Stimulated activated memory B cell treated with anti-CD40 and anti-IgM and Interleukin-4, amounts not matched to agents 10 μg/mL and 1 μg/mL and 100 μg/mL, for 72 hours (primary cell): ENCODE data around the gene MORN1.
"Not testable (repeated sequence)": the region's sequence is repeated elsewhere in the genome, so short reads cannot be mapped to it uniquely, and the experiment has no call there.

Experiments used
- ATAC-seq: fragments of 150-1000 bp; cut with Tn5 transposase; 2 replicates; pipeline ENCODE4 v1.10.0; 2021
- H3K27ac Mint-ChIP-seq: one replicate; pipeline ENCODE4 v1.8.0; 2022; ENCODE audit warnings: mild to moderate bottlenecking, mixed read lengths
- H3K27me3 Mint-ChIP-seq: one replicate; pipeline ENCODE4 v1.8.0; 2022; ENCODE audit warnings: mixed read lengths
- H3K36me3 Mint-ChIP-seq: one replicate; pipeline ENCODE4 v1.8.0; 2022; ENCODE audit warnings: mixed read lengths
- H3K4me1 Mint-ChIP-seq: one replicate; pipeline ENCODE4 v1.8.0; 2022; ENCODE audit warnings: mixed read lengths
- H3K4me3 Mint-ChIP-seq: one replicate; pipeline ENCODE4 v1.8.0; 2022; ENCODE audit warnings: mild to moderate bottlenecking, moderate library complexity, mixed read lengths
- H3K9me3 Mint-ChIP-seq: one replicate; pipeline ENCODE4 v1.8.0; 2022; ENCODE audit warnings: mixed read lengths

MORN1 gene

DNA sequence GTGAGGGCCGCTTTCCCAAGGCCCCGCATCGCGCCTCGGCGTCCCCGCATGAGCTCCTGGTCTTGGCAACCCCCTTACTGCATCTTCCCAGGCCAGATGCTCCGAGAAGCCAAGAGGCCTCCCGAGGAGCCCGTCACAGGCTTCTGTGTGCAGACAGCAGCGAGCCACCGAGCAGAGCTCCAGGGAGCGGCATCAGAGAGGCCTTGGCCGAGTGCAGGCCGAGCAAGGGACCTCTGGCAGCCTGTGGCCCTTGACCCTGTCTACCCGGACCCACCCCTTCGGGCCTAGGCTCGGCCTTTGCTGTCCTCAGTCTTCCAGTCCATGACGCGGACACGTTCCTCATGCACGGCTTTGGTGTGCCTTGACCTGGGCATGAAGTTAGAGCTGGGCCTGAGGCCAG lies 63.5 kb downstream of the MORN1 start:
- Mint-ChIP-seq H3K27ac (no peak overlapping the region), H3K4me1 (peaks cover 11% of the 10 kb centered on the region), H3K27me3 (peaks cover 7% of the 10 kb centered on the region), H3K9me3 (peaks cover 4% of the 10 kb centered on the region), H3K4me3 (no peak overlapping the region), H3K36me3 (no peaks in the 10 kb centered on the region)
- ATAC-seq = no peak

DNA sequence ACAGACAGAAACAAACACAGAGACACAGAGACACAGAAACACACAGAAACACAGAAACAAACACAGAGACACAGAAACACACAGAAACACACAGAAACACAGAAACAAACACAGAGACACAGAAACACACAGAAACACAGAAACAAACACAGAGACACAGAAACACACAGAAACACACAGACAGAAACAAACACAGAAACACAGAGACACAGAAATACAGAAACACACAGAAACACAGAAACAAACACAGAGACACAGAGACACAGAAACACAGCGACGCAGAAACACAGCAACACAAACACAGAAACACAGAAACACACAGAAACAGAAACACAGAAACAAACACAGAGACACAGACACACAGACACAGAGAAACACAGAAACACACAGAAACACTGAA lies 64.2 kb downstream of the MORN1 start:
- Mint-ChIP-seq H3K27ac (peak overlapping the region; percentile 2), H3K4me1 (peaks cover 11% of the 10 kb centered on the region)
- ATAC-seq, H3K27me3 Mint-ChIP-seq, H3K9me3 Mint-ChIP-seq, H3K4me3 Mint-ChIP-seq, H3K36me3 Mint-ChIP-seq: not testable (repeated sequence)

DNA sequence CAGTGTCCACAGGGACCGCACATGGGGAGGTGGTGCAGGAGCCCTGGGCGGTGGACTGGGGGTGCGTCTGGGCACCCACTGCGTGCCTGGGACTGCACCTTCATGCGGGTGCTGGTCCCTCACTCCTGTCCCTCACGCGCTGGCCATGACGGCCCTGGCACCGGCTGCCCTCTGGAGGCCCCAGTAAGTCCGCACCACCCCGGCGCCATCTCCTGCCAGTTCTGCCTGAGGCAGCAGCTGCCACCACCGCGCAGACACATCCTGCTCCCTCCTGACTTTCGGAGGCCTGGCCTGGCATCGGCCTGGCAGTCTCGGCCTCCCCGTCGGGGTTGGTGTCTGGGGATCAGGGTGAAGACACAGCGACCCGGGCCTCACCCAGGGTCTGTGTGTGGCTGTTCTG lies 64.8 kb downstream of the MORN1 start:
- H3K36me3 Mint-ChIP-seq = no peaks in the 10 kb centered on the region
- peaks cover 4% of the 10 kb centered on the region for H3K9me3 Mint-ChIP-seq
- H3K4me1 Mint-ChIP-seq = peaks cover 11% of the 10 kb centered on the region
- H3K27me3 Mint-ChIP-seq = peaks cover 5% of the 10 kb centered on the region
- H3K27ac Mint-ChIP-seq = peak overlapping the region; percentile 2
- H3K4me3 Mint-ChIP-seq = no peak overlapping the region
- no peak for ATAC-seq

DNA sequence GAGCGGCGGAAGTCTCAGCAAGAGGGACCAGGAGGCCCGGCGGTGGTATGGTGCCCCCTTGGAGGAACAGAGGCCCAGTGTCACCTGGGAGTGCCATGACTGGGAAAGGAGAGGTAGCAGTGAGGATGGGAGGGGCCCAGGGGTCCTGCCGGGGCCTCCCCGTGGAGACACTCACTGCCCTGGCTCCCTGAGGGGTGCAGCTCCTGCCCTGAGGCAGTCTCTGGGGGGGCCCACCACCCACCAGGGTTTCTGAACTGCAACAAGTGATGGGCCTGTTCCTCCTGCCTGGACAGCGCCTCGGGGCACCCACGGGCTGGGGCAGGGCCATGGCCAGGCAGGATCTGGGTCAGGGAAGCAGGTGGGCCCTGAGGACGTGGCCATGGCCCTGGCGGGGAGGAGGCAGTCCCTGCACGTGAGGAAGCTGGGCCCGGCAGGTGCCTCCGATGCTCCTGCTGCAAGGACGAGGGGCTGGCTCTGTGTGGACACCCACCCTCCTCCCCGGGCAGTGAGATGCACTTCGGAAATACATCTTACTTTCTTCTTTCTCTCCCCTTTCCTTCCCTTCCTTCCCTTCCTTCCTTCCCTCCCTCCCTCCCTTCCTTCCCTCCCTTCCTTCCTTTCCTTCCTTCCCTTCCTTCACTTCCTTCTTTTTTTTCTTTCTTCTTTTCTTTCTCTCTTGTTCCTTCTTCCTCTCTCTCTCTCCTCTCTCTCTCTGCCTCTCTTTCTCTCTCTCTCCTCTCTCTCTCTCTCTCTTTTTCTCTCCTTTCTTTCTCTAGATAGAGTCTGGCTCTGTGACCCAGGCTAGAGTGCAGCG lies 66.6 kb downstream of the MORN1 start:
- peak overlapping the region; percentile 70 for H3K27ac Mint-ChIP-seq
- no peaks in the 10 kb centered on the region for H3K36me3 Mint-ChIP-seq
- H3K4me1 Mint-ChIP-seq = peaks cover 11% of the 10 kb centered on the region
- peaks cover 4% of the 10 kb centered on the region for H3K9me3 Mint-ChIP-seq
- no peak overlapping the region for H3K4me3 Mint-ChIP-seq
- H3K27me3 Mint-ChIP-seq = peaks cover 11% of the 10 kb centered on the region
- no peak for ATAC-seq

DNA sequence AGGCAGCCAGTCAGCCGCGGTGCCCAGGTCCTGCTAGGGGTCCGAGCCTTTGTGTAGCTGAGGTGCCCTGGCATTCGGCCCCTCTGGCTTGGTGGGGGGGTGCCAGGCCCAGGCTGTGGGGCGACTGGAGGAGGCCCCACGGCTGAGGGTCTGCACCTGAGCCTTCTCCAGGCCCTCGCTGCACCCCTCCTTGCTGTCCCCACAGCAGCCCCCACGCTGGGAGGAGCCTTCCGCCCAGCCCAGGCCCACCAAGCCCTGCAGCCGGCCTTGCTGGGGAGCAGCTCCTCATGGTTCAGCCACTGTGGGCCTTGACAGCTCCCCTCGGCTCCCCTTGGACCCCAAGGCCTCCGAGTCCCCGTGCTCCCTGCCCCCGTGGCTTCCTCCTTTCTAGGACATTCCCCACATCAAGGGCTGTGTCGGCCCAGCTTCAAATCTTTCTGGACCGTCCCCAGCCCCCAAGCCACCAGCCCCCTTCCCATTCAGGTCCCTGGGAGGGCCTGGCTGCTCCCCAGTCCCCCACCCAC lies 67.8 kb downstream of the MORN1 start:
- H3K9me3 Mint-ChIP-seq = peaks cover 4% of the 10 kb centered on the region
- no peaks in the 10 kb centered on the region for H3K36me3 Mint-ChIP-seq
- H3K4me3 Mint-ChIP-seq = no peak overlapping the region
- H3K4me1 Mint-ChIP-seq = peaks cover 11% of the 10 kb centered on the region
- peaks cover 11% of the 10 kb centered on the region for H3K27me3 Mint-ChIP-seq
- H3K27ac Mint-ChIP-seq = no peak overlapping the region
- ATAC-seq = no peak

DNA sequence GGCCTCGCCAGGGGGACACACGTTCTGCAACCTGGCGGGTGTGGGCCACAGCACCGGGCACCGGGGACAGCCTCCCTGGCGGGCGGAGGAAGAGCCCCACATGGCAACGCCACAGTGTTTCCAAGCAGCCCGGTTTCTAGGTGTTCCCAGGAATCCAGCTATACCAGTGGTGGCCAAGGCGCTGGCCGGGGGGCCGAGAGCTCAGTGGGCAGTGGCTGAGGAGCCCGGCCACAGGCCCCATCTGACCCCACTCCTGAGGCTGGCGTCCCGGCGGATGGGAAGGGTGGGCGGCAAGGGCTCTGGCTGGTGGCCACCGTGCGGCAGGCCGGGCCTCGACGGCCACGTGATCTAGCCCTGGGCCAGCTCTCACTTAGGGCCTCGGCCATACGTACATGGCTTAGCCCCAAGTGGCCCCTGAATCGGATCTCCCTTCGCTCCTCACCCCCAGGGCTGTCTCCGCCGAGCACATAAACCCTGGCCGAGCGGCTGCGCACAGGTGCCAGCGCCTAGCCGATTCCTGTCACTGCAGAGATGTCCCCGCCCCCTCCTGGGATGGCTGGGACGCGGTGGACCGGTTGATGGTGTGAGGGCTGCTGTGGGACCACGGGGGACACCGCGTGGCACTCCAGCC lies 68.7 kb downstream of the MORN1 start:
- Mint-ChIP-seq H3K36me3 (no peaks in the 10 kb centered on the region), H3K9me3 (peaks cover 4% of the 10 kb centered on the region), H3K27ac (no peak overlapping the region), H3K27me3 (peaks cover 11% of the 10 kb centered on the region), H3K4me3 (no peak overlapping the region), H3K4me1 (peaks cover 11% of the 10 kb centered on the region)
- no peak for ATAC-seq

DNA sequence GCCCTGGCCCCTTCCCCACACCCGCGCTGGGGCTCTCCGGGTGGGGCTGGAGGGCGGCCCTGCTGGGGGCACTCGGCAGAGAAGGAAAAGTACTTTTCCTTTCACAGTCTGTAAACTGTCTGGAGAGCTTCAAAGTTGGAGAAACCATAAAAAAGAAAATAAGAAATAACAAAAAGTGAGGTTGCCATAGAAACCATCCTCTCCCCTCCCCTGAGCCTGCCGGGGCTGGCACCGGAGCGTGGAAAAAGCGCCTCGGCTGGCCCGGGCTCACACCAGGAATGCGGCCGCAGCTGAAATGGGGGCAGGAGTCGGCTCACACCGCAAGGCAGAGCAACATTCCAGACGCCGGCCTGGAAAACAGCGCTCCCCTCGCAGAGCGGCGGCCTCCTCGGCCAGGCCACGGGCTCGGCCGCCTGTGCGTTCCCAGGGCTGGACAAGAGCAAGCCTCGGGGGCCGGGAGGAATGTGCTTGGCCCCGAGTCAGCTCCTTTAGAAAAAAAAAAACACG lies 69.2 kb downstream of the MORN1 start:
- Mint-ChIP-seq H3K9me3 (peaks cover 4% of the 10 kb centered on the region), H3K4me1 (peaks cover 8% of the 10 kb centered on the region), H3K4me3 (no peak overlapping the region), H3K27me3 (peaks cover 11% of the 10 kb centered on the region), H3K36me3 (no peaks in the 10 kb centered on the region), H3K27ac (no peak overlapping the region)
- ATAC-seq = no peak

DNA sequence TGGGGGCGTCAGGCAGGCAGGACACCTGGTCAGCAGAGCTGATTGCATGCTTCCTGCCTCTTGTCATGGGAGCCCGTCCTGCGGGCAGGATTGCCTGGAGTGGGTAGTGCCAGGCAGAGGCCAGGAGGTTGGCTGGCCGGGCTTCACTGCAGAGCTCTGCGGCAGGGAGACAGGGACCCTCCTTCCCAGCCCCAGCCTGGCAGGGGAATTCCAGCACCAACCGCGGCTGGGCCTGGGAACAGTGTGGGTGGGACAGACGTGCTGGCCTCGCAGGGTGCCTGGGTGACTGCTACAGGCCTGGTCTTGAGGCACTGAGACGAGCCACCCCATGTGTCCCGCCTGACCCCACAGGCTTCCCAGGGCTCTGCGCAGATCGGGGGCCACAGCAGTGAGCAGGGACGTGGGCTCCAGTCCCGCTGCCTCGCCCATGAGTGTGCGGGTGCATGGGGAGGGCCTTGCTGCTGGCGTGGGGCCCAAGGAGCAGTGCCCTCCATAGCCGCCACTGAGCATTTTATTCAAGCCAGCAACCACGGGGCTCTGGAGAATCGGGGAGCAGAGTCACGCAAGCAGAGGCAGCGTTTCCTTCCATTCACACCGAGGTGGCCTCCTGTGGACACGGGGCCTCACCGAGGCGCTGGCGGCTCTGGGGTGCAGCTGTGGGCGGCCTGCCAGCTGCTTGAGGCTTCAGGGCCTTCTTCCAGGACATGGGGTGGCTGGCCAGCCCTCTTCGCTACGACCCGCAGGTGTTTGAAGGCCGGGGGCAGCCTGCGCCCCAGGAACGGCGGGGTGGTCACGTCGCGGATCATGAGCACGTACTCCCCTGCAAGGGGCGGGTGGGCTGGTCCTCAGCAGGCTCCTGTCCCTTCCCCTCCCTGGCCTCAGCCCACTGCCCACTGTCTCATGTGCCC lies 70.3 kb downstream of the MORN1 start:
- no peaks in the 10 kb centered on the region for H3K36me3 Mint-ChIP-seq
- H3K27ac Mint-ChIP-seq = no peak overlapping the region
- no peak overlapping the region for H3K4me3 Mint-ChIP-seq
- peaks cover 11% of the 10 kb centered on the region for H3K27me3 Mint-ChIP-seq
- ATAC-seq = no peak
- H3K9me3 Mint-ChIP-seq = peaks cover 4% of the 10 kb centered on the region
- H3K4me1 Mint-ChIP-seq = peaks cover 6% of the 10 kb centered on the region

DNA sequence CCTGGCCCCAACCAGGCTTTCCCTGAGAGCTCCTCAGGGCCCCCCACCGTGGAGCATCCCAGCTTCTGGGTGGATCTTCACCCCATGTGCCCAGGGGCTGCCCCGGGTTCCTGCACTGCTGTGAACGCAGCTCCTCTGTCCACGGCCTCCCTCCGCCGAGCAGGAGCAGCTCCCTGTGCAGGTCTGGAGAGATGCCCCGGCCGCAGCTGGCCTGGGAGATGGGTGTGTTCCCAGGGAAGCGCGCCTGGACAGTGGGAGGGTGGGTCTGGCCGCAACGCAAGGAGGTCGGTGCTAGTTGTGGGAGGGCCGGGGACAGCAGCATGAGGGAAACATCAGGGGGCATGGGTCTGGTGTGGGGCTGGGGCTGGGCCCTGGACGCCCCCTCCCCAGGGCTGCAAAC lies 71.3 kb downstream of the MORN1 start:
- Mint-ChIP-seq H3K36me3 (no peaks in the 10 kb centered on the region), H3K4me3 (no peak overlapping the region), H3K9me3 (peaks cover 1% of the 10 kb centered on the region), H3K27ac (no peak overlapping the region), H3K4me1 (peaks cover 9% of the 10 kb centered on the region), H3K27me3 (peaks cover 11% of the 10 kb centered on the region)
- no peak for ATAC-seq

DNA sequence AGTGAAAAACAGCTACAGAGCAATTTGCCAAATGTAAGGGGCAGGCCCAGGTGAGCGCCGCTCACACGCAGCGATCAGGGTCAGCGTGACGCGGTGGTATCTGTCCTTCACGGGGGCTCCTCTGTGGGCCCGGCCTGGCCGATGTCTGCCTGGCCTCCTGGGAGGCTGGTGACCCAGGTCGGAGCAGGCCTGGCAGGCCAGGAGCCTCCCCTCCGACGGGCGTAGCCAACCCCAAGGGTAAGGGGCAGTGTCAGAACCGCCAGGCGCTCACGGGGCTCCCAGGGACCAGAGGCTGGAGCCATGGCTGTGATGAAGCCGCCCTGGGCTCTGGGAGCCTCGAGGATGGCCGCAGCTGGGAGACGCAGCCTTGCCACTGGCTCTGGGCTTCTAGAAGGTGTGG lies 72.1 kb downstream of the MORN1 start:
- Mint-ChIP-seq H3K27ac (no peak overlapping the region), H3K4me1 (peaks cover 8% of the 10 kb centered on the region), H3K4me3 (no peak overlapping the region), H3K36me3 (no peaks in the 10 kb centered on the region), H3K9me3 (no peaks in the 10 kb centered on the region), H3K27me3 (peaks cover 11% of the 10 kb centered on the region)
- ATAC-seq = no peak

DNA sequence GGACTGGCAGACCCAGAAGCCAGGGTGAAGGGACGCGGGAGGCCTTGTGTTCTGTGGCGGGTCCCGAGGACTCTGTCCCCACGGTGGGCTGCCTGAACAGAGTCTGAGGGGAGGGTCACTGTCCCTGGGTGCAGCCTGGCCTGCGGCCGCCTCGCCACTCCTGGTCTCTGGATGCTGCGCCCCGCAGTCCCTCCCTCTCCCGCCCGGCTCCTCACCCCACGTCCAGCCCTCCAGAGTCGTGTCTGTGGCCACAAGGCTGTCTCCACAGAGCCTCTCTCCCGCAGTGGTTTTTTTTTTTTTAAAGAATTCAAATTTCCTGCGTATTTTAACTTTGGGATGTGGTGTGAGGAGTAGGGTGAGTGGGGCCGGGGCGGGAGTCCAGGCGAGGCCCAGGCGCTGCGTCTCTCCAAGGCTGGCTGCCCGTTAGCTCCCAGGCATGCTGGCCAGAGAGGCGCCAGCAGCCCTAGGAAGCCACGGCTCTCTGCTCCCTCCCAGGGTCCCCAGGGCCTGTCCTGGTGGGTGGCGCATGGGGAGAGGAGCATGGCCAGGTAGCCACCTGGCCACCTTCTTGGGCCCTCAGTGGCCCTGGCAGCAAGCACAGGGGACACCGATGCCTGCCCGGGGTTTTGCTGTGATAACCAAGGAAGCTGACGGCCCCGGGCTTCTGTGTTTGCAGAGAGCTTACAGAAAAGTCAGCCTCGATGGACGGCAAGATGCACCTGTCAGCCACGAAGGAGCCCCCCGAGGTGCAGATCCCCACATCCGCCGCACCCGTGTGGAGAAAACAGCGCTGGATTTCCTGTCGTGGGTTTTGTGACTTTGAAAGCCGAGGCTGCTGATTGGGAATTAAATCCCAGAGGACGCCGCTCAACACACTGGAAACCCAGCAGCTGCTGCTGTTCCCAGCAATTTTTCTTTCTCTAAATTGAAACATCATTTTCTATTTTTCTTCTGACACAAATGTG lies 72.8 kb downstream of the MORN1 start:
- H3K27ac Mint-ChIP-seq = no peak overlapping the region
- H3K27me3 Mint-ChIP-seq = peaks cover 11% of the 10 kb centered on the region
- H3K4me1 Mint-ChIP-seq = peaks cover 11% of the 10 kb centered on the region
- no peak overlapping the region for H3K4me3 Mint-ChIP-seq
- H3K36me3 Mint-ChIP-seq = no peaks in the 10 kb centered on the region
- H3K9me3 Mint-ChIP-seq = no peaks in the 10 kb centered on the region
- no peak for ATAC-seq

DNA sequence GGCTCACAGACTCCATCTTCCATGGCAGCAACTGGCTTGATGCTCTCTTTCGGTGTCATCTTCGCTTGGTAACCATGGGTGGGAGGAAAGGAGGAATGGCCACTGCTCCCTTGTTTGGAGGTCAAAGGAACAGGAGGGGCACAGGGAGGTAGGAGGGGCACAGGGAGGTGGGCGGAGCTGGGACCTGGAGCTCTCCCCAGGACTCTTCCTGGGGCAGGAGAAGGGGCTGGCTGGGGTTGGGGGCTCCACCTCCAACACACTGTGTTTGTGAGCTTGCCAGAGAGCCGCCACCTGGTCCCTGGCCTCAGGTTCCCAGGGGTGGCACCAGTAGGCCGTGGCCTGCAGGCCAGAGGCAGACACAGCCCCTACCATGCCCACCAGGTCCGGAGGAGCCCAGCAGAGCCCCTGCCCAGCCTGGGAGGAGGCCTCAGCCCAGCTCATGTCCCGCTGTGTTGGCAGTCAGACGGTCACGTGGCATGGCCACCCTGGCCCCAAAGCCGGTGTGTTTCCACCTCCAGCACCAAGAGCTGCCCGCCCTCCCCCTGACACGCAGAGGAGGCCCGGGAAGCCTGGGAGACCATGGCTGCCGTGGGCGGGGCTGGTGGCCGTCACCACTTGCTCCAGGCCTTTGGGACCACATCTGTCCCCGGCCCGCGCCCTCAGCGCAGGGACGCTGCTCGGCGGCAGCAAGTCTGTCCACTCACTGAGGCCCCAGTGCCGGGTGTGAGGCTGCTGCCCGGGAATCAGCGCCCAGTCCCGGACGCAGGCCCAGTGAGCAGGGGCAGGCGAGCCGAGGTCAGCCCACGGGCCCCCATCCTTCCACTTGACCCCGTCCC lies 73.9 kb downstream of the MORN1 start:
- Mint-ChIP-seq H3K36me3 (no peaks in the 10 kb centered on the region), H3K27me3 (peaks cover 11% of the 10 kb centered on the region), H3K9me3 (no peaks in the 10 kb centered on the region), H3K4me1 (peaks cover 23% of the 10 kb centered on the region), H3K27ac (no peak overlapping the region), H3K4me3 (no peak overlapping the region)
- ATAC-seq = no peak

DNA sequence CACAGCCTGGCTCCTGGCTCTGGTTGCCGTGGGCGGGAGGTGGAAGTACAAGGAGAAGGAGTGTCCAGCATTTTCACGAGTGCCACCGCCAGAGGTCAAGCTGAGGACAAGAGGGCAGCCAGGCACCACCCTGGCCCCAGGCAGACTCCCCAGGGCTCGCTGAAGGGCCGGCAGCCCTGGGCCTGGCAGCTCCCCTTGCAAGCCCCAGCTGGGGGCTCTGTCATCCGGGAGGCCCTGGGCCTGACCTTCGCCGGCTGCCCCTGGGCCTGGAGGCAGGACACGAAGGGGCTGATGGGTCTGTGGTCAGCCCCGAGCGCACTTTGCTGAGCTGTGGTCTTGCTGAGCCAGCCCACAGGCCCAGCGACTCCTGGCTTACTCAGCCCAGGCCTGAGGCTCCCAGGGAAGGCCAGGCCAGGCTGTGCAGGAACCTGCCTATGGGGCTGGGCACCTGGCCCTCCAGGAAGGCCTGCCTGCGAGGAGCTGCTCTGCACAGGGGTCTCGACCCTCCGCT lies 74.8 kb downstream of the MORN1 start:
- Mint-ChIP-seq H3K4me3 (no peak overlapping the region), H3K27ac (peak overlapping the region; percentile 73), H3K4me1 (peaks cover 32% of the 10 kb centered on the region), H3K27me3 (peaks cover 6% of the 10 kb centered on the region), H3K9me3 (no peaks in the 10 kb centered on the region), H3K36me3 (no peaks in the 10 kb centered on the region)
- no peak for ATAC-seq
